NCI-H128 (cell line): ENCODE results near the gene RAI1.
"Not testable (repeated sequence)": the region's sequence is repeated elsewhere in the genome, so short reads cannot be mapped to it uniquely, and the experiment has no call there.

ENCODE experiments used
- DNase-seq: peaks from one replicate; lab custom pipeline; 2025; ENCODE audit not compliant: unreplicated experiment; lab: John Stamatoyannopoulos, UW

RAI1 gene

GRCh38 chr17:17679243-17679642 lies 2.0 kb upstream of the RAI1 start:
- DNase-seq = no peak

DNA sequence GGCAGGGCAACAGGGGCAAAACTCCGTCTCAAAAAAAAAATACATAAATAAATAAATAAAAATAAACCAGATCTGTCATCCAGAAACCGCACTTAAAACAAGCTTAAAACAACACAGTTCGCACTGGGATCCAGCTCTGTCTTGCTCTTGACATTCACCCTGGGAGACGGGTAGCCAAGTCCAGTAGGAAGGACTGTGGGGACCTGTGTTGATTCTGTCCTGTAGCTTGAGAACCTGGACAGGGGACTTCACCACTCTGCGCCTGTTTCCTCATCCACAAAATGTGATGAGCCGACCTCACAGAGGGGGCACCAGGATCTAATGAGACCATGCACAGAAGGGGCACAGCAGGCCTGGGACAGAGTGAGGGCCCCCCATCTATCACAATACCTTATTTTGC lies 1.5 kb upstream of the RAI1 start:
- DNase-seq = no peak

- no peak for DNase-seq
These were observed 626 bp upstream of the RAI1 start for GRCh38 chr17:17680477-17681186.

GRCh38 chr17:17681744-17682292 lies 560 bp downstream of the RAI1 start:
- no peak for DNase-seq

GRCh38 chr17:17682293-17682736 lies 1.1 kb downstream of the RAI1 start:
- DNase-seq = no peak

GRCh38 chr17:17682737-17683680 lies 1.8 kb downstream of the RAI1 start:
- no peak for DNase-seq

- no peak for DNase-seq
These were observed 2.6 kb downstream of the RAI1 start for GRCh38 chr17:17683710-17684365.

- DNase-seq = no peak
These were observed 3.9 kb downstream of the RAI1 start for GRCh38 chr17:17684906-17685774.

DNA sequence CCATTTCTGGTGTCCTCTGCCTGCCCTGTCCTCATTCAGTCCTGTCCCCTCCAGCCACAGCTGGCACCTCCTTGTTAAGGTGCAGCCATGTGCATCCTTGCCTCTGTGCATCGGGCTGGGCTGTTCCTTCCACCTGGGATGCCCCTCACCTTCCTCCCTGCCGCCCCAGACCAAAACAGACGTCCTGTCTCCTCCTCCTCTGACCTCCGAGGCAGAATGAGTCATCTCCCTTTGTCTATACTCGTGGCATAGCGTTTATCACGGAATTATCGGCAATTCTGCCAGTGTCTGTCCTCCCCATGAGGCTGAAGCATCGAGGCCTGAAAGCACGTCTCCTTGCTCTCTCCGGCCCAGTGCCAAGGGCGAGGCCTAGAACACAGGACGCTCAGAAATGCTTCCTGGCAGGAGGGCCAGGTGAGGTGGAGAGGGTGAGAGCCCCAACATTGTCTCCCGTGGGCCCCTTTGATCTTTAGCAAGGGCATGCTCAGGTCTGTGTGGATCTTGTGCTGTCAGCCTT lies 4.6 kb downstream of the RAI1 start:
- no peak for DNase-seq

DNA sequence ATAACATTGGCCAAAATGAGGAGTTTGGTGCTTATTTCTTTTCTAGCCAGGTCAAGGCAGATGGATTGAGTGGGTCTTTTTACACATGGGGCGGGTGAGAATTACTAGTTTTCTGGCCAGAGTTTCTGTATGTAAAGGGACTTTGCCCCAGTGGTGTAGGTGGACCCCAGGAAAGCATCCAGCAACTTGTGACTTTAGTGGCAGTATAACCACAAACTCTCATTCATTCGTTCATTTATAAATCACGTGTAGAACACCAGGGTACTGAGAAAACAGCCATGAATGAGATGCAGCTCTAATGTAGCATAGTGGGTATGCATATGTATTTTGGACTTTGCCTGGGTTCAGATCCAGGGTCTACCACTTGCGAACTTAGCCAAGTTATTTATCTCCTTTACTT lies 8.1 kb downstream of the RAI1 start:
- DNase-seq = no peak

GRCh38 chr17:17690233-17690632 lies 9.0 kb downstream of the RAI1 start:
- not testable (repeated sequence) for DNase-seq

DNA sequence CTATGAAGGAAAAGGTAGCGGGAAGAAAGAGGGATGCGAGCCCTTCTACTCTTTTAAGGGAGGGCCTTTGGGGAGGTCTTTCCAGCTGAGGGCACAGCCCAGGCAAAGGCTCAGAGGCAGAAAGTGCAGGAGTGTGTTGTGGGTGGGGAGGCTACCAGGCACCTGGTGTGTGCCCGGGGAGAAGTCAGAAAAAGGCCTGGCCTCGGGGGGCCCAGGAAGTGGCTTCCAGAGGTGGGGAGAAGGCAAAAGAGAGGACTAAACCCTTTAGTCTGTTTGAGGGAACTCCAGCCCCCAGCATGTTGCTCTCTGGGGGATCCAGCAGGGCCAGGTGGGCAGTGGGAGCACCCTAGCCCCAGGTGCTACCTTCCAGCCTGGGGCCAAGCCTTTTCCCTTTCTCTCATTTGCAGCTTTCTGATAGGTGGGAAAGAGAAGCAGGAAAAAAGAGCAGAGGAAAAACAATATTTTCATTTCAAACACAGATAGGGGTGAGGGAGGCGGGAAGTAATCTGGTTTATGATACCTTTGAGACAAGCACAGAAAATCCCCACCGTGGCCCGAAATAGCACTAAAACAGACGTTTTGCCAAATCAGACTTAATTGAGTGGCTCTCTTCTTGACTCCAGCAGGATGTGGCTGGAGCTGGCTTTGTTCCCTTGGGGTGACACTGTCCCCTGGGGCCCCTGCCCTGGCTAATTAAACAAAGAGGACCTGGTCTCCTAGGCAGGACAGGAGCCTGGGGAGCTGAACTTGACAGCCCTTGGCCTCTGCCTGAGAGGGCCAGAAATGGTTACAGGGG lies 10.4 kb downstream of the RAI1 start:
- DNase-seq = no peak

GRCh38 chr17:17692353-17693252 lies 11.3 kb downstream of the RAI1 start:
- DNase-seq = no peak

DNA sequence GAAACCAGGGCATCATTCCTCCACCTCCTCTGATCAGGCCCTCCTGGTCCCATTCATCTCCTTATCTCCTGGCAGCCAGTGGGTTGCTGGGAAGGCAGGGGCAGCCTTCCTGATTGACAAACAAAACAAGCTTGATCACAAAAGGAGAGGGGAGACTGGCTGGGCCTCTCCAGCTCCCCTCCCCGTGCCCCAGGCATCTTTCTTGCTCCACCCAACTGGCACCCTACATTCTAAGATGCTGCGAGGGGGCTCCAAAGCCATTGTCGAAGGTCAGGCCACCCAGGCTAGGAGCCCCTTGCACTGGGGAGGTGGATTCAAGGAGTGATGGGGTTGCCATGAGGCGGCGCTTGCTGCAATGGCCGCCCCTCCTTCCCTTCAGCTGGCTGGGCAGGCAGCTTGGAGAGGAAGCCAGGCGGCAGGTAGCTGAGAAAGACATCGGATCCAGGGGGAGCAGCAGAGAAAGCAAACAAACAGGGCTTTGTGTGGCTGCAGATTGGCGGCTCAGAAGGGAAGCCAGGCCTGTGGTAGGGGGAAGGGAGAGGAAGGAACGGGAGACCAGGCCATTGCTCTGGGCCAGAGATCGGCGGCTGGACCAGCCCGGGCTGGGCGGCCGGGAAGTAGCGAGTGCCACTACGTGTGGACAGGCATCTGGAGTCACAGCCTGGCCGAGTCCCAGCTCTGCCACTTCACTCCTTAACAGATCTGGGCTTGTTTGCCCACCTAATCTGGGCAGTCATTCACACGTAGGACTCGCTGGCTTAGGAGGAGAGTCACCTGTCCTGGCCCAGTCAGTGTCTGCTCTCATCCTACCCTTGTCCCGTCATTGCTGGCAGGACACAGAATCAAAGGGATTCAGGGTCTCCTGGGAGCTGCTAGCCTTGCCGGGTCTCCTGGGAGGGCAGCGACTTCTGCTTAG lies 12.3 kb downstream of the RAI1 start:
- no peak for DNase-seq

GRCh38 chr17:17694169-17695081 lies 13.2 kb downstream of the RAI1 start:
- no peak for DNase-seq

GRCh38 chr17:17696085-17696484 lies 14.8 kb downstream of the RAI1 start:
- no peak for DNase-seq
